Mammary epithelial cell (primary cell): ENCODE measurements around the gene CBLN1.

Experiments
- EZH2 ChIP-seq: IDR thresholded peaks from 2 replicates; pipeline ENCODE4 v1.6.1; 2012; ENCODE audit warnings: low read length, inconsistent platforms, borderline replicate concordance
- TF ChIP-seq, protein P1 (sequence below), 2 donors: IDR thresholded peaks in 1 of 2; conservative IDR thresholded peaks in 1 of 2; 2 replicates each; pipeline ENCODE4 v1.5.1; 2011 to 2012; ENCODE audit warnings: inconsistent platforms in 2 of 2, low read length in 2 of 2, mild to moderate bottlenecking in 2 of 2, control low read depth in 1 of 2, low read depth in 1 of 2; ENCODE audit not compliant: insufficient read depth in 1 of 2; ENCODE audit errors: extremely low read depth in 1 of 2

GRCh38 chr16:49283376-49284049 is 1.9 kb upstream of the CBLN1 start:
- TF ChIP-seq EZH2, result peak; percentile 26
- TF ChIP-seq, protein P1, sequence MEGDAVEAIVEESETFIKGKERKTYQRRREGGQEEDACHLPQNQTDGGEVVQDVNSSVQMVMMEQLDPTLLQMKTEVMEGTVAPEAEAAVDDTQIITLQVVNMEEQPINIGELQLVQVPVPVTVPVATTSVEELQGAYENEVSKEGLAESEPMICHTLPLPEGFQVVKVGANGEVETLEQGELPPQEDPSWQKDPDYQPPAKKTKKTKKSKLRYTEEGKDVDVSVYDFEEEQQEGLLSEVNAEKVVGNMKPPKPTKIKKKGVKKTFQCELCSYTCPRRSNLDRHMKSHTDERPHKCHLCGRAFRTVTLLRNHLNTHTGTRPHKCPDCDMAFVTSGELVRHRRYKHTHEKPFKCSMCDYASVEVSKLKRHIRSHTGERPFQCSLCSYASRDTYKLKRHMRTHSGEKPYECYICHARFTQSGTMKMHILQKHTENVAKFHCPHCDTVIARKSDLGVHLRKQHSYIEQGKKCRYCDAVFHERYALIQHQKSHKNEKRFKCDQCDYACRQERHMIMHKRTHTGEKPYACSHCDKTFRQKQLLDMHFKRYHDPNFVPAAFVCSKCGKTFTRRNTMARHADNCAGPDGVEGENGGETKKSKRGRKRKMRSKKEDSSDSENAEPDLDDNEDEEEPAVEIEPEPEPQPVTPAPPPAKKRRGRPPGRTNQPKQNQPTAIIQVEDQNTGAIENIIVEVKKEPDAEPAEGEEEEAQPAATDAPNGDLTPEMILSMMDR (conservative IDR thresholded peaks at IDR 0.05 in 1 of 2, IDR thresholded peaks at IDR 0.05 in 1 of 2; ENCODE audit: extremely low read depth in 1 of 2, insufficient read depth in 1 of 2, low read depth in 1 of 2, low read length in 2 of 2), result no peak
